ENCODE measurements around the gene CHSY1.
"Not testable (repeated sequence)": the region's sequence is repeated elsewhere in the genome, so short reads cannot be mapped to it uniquely, and the experiment has no call there.

The CHSY1 gene

DNA sequence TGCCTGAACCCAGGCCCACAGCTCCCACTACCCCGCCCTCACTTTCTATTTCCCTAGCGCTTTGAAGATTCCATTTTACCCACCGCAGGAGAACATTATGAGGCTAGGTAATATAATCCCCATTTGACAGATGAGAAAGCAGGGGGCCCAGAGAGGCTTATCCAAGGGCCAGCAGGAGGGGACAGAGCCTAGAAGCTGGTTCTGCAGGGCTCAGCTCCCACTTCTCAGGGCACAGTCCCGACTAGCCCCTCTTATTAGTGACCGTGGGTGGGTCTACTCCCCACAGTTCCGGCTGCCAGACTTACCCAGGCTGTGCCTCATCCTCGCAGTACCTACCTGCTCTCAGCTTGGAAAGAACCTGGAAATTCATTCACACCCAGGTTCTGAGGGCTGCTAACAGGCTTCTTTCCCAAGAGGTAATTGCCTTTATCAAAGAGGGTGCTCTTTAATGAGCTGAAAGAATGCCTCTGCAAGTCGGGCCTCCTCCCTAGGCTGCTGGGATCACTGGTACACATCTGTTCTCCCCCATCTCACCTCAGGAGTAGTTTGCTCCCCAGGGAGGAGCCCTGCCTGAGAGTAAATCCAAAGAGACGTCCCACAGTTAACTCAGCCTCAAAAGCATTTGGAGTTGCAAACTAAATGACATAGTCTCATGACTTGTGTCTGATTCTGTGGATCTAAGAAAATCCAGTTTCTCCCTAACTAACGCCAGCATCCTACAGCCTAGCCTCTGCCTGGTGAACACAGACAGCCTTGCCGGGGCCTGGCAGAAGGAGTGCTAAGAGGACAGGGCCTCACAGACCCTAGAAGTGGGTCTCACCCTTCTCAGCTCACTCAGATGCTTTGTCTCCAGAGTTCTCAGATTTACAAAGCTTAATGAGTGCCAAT is 125.0 kb downstream of the CHSY1 start:
- no peaks in the 10 kb centered on the region for H3K9me3 ChIP-seq (ENCODE audit: insufficient read depth, low read depth, low read length)
- no peaks in the 10 kb centered on the region for H3K9me2 ChIP-seq (replicated peaks; ENCODE audit: low read depth, low read length)
- no peaks in the 10 kb centered on the region for H3K27me3 ChIP-seq (ENCODE audit: insufficient read depth, low read length, poor library complexity, severe bottlenecking)
- peaks cover 78% of the 10 kb centered on the region for H3K4me1 ChIP-seq (ENCODE audit: insufficient read depth, low read length, poor library complexity, severe bottlenecking)
- H3K9ac ChIP-seq (ENCODE audit: low read depth, low read length, poor library complexity, severe bottlenecking): peak overlapping the region; percentile 83
- H3K79me2 ChIP-seq (ENCODE audit: insufficient read depth, low read length): no peaks in the 10 kb centered on the region
- no peak overlapping the region for H2AFZ ChIP-seq (ENCODE audit: low read length)
- no peaks in the 10 kb centered on the region for H4K20me1 ChIP-seq (ENCODE audit: insufficient read depth, low read length, poor library complexity, severe bottlenecking)
- no peaks in the 10 kb centered on the region for H3K36me3 ChIP-seq (ENCODE audit: insufficient read depth, low read length)
- peak overlapping the region; percentile 60 for H3K4me3 ChIP-seq (ENCODE audit: low read length, poor library complexity, severe bottlenecking)
- peaks cover 16% of the 10 kb centered on the region for H3F3A ChIP-seq (ENCODE audit: low read depth)
- TF ChIP-seq, protein P1, sequence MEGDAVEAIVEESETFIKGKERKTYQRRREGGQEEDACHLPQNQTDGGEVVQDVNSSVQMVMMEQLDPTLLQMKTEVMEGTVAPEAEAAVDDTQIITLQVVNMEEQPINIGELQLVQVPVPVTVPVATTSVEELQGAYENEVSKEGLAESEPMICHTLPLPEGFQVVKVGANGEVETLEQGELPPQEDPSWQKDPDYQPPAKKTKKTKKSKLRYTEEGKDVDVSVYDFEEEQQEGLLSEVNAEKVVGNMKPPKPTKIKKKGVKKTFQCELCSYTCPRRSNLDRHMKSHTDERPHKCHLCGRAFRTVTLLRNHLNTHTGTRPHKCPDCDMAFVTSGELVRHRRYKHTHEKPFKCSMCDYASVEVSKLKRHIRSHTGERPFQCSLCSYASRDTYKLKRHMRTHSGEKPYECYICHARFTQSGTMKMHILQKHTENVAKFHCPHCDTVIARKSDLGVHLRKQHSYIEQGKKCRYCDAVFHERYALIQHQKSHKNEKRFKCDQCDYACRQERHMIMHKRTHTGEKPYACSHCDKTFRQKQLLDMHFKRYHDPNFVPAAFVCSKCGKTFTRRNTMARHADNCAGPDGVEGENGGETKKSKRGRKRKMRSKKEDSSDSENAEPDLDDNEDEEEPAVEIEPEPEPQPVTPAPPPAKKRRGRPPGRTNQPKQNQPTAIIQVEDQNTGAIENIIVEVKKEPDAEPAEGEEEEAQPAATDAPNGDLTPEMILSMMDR (conservative IDR thresholded peaks at IDR 0.05; ENCODE audit: low read length): no peak; the same call in 1 of the 2 replicates
- no peak for TF ChIP-seq EZH2phosphoT487 (IDR thresholded peaks at IDR 0.05; ENCODE audit: borderline replicate concordance)
- peak overlapping the region; percentile 82 for H3K4me2 ChIP-seq (ENCODE audit: low read depth, low read length, poor library complexity, severe bottlenecking)

DNA sequence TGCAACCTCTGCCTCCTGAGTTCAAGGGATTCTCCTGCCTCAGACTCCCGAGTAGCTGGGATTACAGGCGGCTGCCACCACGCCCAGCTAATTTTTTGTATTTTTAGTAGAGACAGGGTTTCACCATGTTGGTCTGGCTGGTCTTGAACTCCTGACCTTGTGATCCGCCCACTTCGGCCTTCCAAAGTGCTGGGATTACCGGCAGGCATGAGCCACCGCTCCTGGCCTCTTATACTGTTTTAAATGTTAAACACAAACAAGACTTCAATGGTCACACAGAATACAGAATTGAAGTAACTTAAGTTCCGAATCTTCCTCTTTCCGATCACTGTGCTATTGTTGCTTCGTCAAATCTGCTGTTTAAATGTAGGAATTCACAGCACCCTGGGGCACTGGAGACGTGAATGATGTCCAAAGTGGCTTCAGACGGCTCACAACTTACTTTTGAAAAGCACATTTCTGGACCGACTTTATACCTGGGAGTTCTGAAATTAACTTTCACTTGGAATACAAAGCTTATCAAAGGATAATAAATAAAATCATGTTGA is 125.9 kb downstream of the CHSY1 start:
- H3K4me3 ChIP-seq (ENCODE audit: low read length, poor library complexity, severe bottlenecking): peak overlapping the region; percentile 60
- not testable (repeated sequence) for H2AFZ ChIP-seq (ENCODE audit: low read length); H4K20me1 ChIP-seq (ENCODE audit: insufficient read depth, low read length, poor library complexity, severe bottlenecking); H3K9me2 ChIP-seq (replicated peaks; ENCODE audit: low read depth, low read length); H3K36me3 ChIP-seq (ENCODE audit: insufficient read depth, low read length); H3K27me3 ChIP-seq (ENCODE audit: insufficient read depth, low read length, poor library complexity, severe bottlenecking); H3K9me3 ChIP-seq (ENCODE audit: insufficient read depth, low read depth, low read length); H3K79me2 ChIP-seq (ENCODE audit: insufficient read depth, low read length)
- peaks cover 86% of the 10 kb centered on the region for H3K4me1 ChIP-seq (ENCODE audit: insufficient read depth, low read length, poor library complexity, severe bottlenecking)
- H3K9ac ChIP-seq (ENCODE audit: low read depth, low read length, poor library complexity, severe bottlenecking): peak overlapping the region; percentile 83
- H3F3A ChIP-seq (ENCODE audit: low read depth): peaks cover 16% of the 10 kb centered on the region
- H3K4me2 ChIP-seq (ENCODE audit: low read depth, low read length, poor library complexity, severe bottlenecking): peak overlapping the region; percentile 82
